ENCODE measurements around the gene TUBE1. TPM values are rescaled to one million over a fixed set of nuclear protein-coding genes. Genes with fewer than 3 reads are reported as not detected.

Gene TUBE1
- total RNA-seq, 1 donor from 2014 or later: 21.0 TPM

GRCh38 chr6:112039431-112039770 lies 47.9 kb downstream of the TUBE1 start:
- no peak for DNase-seq (ENCODE audit: low spot score)
- peaks cover 6% of the 10 kb centered on the region for H3K36me3 Mint-ChIP-seq (ENCODE audit: low read depth)
- H3K4me3 Mint-ChIP-seq (ENCODE audit: low read depth): no peak overlapping the region
- H3K9me3 Mint-ChIP-seq: no peaks in the 10 kb centered on the region
- H3K4me1 Mint-ChIP-seq (ENCODE audit: low read depth): peaks cover 60% of the 10 kb centered on the region
- intact Hi-C loops (cut with micrococcal nuclease): no loop called here
- no peaks in the 10 kb centered on the region for H3K27me3 Mint-ChIP-seq (ENCODE audit: low read depth)
- H3K27ac Mint-ChIP-seq: no peak overlapping the region

DNA sequence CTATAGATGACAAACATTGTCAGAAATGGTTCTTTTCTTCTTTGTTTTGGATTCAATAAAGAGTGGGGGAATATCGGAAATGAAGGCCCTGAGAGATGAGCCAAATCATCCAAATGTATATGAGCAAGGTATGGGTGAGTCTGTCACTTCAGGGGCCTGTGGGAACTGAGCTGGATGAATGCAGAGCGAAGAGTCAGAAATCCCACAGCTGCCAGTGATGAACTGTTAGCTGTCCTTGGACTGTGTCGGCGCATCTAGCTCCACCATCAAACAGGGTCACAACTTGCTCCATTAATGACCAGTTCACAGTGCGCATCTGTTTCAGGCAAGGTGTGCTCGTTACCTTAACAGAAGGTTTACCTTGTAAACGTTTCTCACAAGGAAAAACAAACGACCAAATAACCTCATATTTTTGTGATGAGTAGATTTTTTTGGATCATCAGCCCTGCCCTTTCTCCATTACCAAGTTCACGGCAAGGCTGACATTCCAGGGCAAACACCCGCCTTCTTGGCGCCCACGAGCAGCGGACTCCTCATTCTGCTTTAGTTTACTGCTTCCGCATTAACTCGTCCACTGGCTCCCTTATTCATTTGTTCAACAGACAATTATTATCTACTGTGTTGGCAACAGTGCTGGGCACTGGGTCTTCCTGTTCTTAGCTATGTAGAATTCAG lies 48.4 kb downstream of the TUBE1 start:
- Mint-ChIP-seq H3K27ac (no peak overlapping the region), H3K27me3 (ENCODE audit: low read depth) (no peaks in the 10 kb centered on the region), H3K4me1 (ENCODE audit: low read depth) (peaks cover 64% of the 10 kb centered on the region), H3K4me3 (ENCODE audit: low read depth) (no peak overlapping the region), H3K9me3 (no peaks in the 10 kb centered on the region), H3K36me3 (ENCODE audit: low read depth) (peaks cover 6% of the 10 kb centered on the region)
- DNase-seq (ENCODE audit: low spot score): no peak
- intact Hi-C loops (cut with micrococcal nuclease): no loop called here

GRCh38 chr6:112038268-112038667 lies 49.0 kb downstream of the TUBE1 start:
- Mint-ChIP-seq H3K27me3 (ENCODE audit: low read depth) (no peaks in the 10 kb centered on the region), H3K4me3 (ENCODE audit: low read depth) (no peak overlapping the region), H3K9me3 (no peaks in the 10 kb centered on the region), H3K36me3 (ENCODE audit: low read depth) (peaks cover 6% of the 10 kb centered on the region), H3K4me1 (ENCODE audit: low read depth) (peaks cover 66% of the 10 kb centered on the region), H3K27ac (no peak overlapping the region)
- intact Hi-C loops (cut with micrococcal nuclease): no loop called here
- DNase-seq (ENCODE audit: low spot score): no peak

DNA sequence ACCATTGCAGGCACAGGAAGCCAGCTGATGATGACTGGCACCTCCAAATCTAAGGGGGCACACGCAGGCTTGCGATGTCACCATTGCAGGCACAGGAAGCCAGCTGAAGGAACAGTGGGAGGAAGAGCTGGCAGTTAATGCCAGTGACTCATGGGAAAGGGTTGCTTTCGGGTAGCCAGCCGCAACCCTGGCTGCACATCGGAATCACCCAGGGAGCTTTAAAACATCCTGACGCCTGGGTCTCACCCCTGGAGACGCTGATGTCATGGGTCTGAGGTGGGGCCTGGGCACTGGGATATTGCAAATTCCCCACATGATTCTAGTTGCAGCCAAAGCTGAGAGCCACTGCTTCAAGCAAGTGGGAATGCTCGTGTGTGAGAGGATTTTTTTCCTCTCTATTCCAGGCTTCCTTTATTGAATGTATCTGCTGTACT lies 49.5 kb downstream of the TUBE1 start:
- H3K4me1 Mint-ChIP-seq (ENCODE audit: low read depth): peaks cover 67% of the 10 kb centered on the region
- H3K27me3 Mint-ChIP-seq (ENCODE audit: low read depth): no peaks in the 10 kb centered on the region
- H3K27ac Mint-ChIP-seq: peak overlapping the region; percentile 29
- no peak overlapping the region for H3K4me3 Mint-ChIP-seq (ENCODE audit: low read depth)
- DNase-seq (ENCODE audit: low spot score): no peak
- no peaks in the 10 kb centered on the region for H3K9me3 Mint-ChIP-seq
- intact Hi-C loops (cut with micrococcal nuclease): no loop called here
- peaks cover 6% of the 10 kb centered on the region for H3K36me3 Mint-ChIP-seq (ENCODE audit: low read depth)

GRCh38 chr6:112036088-112036637 lies 51.1 kb downstream of the TUBE1 start:
- H3K27ac Mint-ChIP-seq: peak overlapping the region; percentile 84
- H3K9me3 Mint-ChIP-seq: no peaks in the 10 kb centered on the region
- no peak overlapping the region for H3K4me3 Mint-ChIP-seq (ENCODE audit: low read depth)
- no peak for DNase-seq (ENCODE audit: low spot score)
- peaks cover 67% of the 10 kb centered on the region for H3K4me1 Mint-ChIP-seq (ENCODE audit: low read depth)
- H3K27me3 Mint-ChIP-seq (ENCODE audit: low read depth): no peaks in the 10 kb centered on the region
- intact Hi-C loops (cut with micrococcal nuclease): loop anchor here (1.0 kb wide), 3 partner anchors 8 to 232 kb away; no protein-coding TSS in a partner anchor
- peaks cover 6% of the 10 kb centered on the region for H3K36me3 Mint-ChIP-seq (ENCODE audit: low read depth)

DNA sequence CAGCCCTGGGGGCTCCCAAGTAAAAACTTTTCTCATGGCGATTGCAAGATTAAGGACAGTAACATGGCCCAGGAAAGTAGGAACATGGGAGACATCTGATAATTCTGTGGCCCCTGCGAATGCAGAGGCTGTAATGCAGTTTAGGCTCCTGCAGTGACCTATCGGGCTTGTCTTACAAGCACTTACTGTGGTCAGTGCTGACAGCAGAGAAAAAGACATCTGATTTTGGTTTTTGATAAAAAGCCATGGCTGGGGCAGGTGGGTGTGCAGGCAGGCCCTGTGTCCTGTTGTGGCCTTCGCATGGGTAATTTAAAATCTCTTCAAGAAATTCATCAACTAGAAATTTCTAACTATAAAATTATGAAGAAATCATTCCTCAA lies 52.7 kb downstream of the TUBE1 start:
- intact Hi-C loops (cut with micrococcal nuclease): loop anchor here (2.0 kb wide), 1 partner anchor 164 kb away; no protein-coding TSS in a partner anchor
- Mint-ChIP-seq H3K36me3 (ENCODE audit: low read depth) (peaks cover 6% of the 10 kb centered on the region), H3K4me1 (ENCODE audit: low read depth) (peaks cover 76% of the 10 kb centered on the region), H3K27me3 (ENCODE audit: low read depth) (no peaks in the 10 kb centered on the region), H3K27ac (peak overlapping the region; percentile 66), H3K9me3 (no peaks in the 10 kb centered on the region), H3K4me3 (ENCODE audit: low read depth) (no peak overlapping the region)
- no peak for DNase-seq (ENCODE audit: low spot score)

DNA sequence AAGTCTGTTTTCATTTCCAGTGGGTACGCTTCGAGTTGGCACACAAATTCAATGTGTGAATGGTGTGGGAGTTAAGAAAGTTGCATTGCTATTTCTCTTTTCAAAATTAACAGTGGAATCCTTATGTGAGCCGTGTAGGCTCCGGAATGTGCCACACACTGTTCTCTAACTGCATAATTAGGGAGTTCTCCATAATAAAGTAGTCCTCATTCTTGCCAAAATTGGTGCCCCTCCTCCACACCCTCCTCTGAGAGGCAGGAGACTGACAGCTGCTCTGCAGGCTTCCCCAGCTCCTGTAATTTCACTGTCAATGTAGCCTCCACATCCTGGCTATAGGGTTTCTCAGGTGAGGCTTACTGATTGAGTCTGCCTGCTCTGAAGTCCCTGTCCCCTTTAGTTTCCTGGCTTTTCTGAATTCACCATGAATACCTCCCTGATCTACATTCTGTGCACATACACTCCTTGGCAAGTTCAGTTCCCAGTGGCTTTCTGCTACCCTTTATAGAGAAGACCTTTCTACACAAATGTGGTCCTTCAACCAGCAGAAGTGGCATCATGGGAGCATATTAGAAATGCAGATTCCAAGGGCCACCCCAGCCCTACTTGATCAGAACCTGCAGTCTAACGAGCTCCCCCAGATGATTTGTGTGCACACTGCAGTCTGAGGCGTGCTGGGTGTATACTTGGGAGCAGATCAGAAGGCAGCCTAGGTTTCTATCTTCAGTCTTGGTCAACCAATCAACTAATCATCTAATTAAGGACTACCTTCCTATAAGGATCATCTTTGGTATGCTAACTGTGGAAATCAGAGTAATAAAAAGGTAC lies 53.3 kb downstream of the TUBE1 start:
- no peaks in the 10 kb centered on the region for H3K9me3 Mint-ChIP-seq
- H3K4me1 Mint-ChIP-seq (ENCODE audit: low read depth): peaks cover 77% of the 10 kb centered on the region
- intact Hi-C loops (cut with micrococcal nuclease): loop anchor here (2.0 kb wide), 1 partner anchor 163 kb away; no protein-coding TSS in a partner anchor
- no peaks in the 10 kb centered on the region for H3K27me3 Mint-ChIP-seq (ENCODE audit: low read depth)
- DNase-seq (ENCODE audit: low spot score): no peak
- peaks cover 6% of the 10 kb centered on the region for H3K36me3 Mint-ChIP-seq (ENCODE audit: low read depth)
- peak overlapping the region; percentile 66 for H3K27ac Mint-ChIP-seq
- H3K4me3 Mint-ChIP-seq (ENCODE audit: low read depth): no peak overlapping the region

GRCh38 chr6:112032728-112033127 lies 54.6 kb downstream of the TUBE1 start:
- intact Hi-C loops (cut with micrococcal nuclease): no loop called here
- DNase-seq (ENCODE audit: low spot score): no peak
- H3K27me3 Mint-ChIP-seq (ENCODE audit: low read depth): no peaks in the 10 kb centered on the region
- H3K4me3 Mint-ChIP-seq (ENCODE audit: low read depth): no peak overlapping the region
- peaks cover 7% of the 10 kb centered on the region for H3K36me3 Mint-ChIP-seq (ENCODE audit: low read depth)
- H3K9me3 Mint-ChIP-seq: no peaks in the 10 kb centered on the region
- H3K27ac Mint-ChIP-seq: no peak overlapping the region
- peaks cover 83% of the 10 kb centered on the region for H3K4me1 Mint-ChIP-seq (ENCODE audit: low read depth)

- no peaks in the 10 kb centered on the region for H3K9me3 Mint-ChIP-seq
- H3K4me1 Mint-ChIP-seq (ENCODE audit: low read depth): peaks cover 84% of the 10 kb centered on the region
- H3K36me3 Mint-ChIP-seq (ENCODE audit: low read depth): peaks cover 11% of the 10 kb centered on the region
- no peak for DNase-seq (ENCODE audit: low spot score)
- intact Hi-C loops (cut with micrococcal nuclease): no loop called here
- H3K27me3 Mint-ChIP-seq (ENCODE audit: low read depth): no peaks in the 10 kb centered on the region
- no peak overlapping the region for H3K4me3 Mint-ChIP-seq (ENCODE audit: low read depth)
- H3K27ac Mint-ChIP-seq: no peak overlapping the region
These were observed 55.3 kb downstream of the TUBE1 start for GRCh38 chr6:112031960-112032359.

DNA sequence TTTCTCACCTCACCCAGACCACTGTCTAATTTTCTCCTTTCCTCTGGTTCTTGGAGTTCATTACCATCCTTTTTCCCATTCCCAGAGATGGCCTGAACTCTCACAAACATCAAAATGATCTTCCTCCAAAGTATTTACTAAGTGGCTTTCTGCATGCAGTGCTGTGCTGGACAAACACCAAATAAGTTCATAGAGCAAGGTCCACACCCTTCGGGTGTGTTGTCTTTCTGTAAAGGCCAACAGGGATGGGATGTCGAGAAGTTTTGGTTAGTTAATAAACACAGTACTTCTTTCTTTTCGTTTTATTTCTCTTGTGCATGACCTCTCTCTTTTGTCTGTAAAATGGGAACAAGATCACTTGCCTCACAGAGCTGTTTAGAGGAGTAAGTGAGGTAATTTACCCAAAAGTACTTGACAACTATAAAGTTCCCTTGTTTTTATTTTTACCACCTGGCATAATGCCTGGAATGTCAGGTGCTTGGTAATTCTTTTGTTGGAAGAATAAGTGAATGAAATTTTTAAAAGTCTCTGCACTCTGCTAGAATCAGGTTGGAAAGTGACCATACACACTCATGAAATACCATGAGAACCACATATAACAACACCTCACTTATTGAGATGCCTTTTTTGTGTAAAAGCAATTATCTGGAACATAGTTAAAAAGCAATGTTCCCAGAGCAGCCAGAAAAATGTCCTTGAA lies 56.2 kb downstream of the TUBE1 start:
- intact Hi-C loops (cut with micrococcal nuclease): no loop called here
- peaks cover 81% of the 10 kb centered on the region for H3K4me1 Mint-ChIP-seq (ENCODE audit: low read depth)
- peaks cover 12% of the 10 kb centered on the region for H3K36me3 Mint-ChIP-seq (ENCODE audit: low read depth)
- no peak for DNase-seq (ENCODE audit: low spot score)
- H3K27ac Mint-ChIP-seq: no peak overlapping the region
- no peaks in the 10 kb centered on the region for H3K27me3 Mint-ChIP-seq (ENCODE audit: low read depth)
- H3K9me3 Mint-ChIP-seq: peaks cover 5% of the 10 kb centered on the region
- H3K4me3 Mint-ChIP-seq (ENCODE audit: low read depth): no peak overlapping the region

DNA sequence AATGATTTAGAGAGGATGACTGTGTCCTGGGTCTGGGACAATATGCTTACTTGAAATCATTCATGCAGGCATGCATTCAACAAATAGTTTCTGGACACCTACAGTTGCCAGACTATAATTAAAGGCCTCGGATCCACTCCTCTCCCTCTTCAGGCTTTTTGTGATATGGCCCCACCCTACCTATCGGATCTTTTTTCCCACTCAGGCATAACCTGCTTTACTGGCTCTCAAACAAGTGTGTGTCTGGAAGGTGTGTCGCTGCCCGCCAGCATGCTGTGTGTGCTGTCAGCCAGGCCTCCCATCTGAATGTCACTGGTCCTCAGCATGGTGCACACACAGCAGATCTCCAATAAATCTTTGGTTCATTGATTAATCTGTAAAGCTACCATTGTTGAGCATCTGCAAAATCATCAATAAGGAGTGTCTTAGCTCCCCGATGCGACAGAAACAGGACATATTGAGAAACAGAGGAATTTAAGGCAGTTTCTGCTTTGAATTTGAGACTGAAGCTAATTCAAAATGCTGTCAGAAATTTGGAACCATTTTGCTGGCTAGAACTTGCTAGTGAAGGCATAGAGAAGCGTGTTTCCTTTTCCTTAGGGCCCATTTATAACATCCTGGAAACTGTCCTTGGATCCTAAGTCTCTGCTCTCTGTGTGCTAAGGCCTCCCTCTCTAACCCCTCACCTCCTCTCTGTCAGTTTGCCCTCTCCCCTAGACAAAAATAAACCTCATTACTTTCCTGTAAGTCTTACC lies 56.9 kb downstream of the TUBE1 start:
- H3K4me1 Mint-ChIP-seq (ENCODE audit: low read depth): peaks cover 74% of the 10 kb centered on the region
- H3K27me3 Mint-ChIP-seq (ENCODE audit: low read depth): no peaks in the 10 kb centered on the region
- H3K36me3 Mint-ChIP-seq (ENCODE audit: low read depth): peaks cover 12% of the 10 kb centered on the region
- intact Hi-C loops (cut with micrococcal nuclease): no loop called here
- peaks cover 7% of the 10 kb centered on the region for H3K9me3 Mint-ChIP-seq
- peak overlapping the region; percentile 2 for H3K27ac Mint-ChIP-seq
- no peak overlapping the region for H3K4me3 Mint-ChIP-seq (ENCODE audit: low read depth)
- no peak for DNase-seq (ENCODE audit: low spot score)

Data from activated T-helper 2 cell treated with anti-CD3 and anti-CD28 coated beads, Interferon-gamma antibody, Interleukin-2, Interleukin-4, amounts not matched to agents 10 μg/mL and 5 μg/mL and 100 μg/mL, durations not matched to agents 14 hours and 24 hours and 36 hours (primary cell).